ENCODE results near the gene DNAJC13. TPM values are rescaled to one million over a fixed set of nuclear protein-coding genes. Genes with fewer than 3 reads are reported as not detected.
A peak's percentile ranks its signal among the peaks of the same experiment; 100 is the strongest.

The DNAJC13 gene
- total and polyA plus RNA-seq, 2 donors: 9.9 to 21.0 TPM

DNA sequence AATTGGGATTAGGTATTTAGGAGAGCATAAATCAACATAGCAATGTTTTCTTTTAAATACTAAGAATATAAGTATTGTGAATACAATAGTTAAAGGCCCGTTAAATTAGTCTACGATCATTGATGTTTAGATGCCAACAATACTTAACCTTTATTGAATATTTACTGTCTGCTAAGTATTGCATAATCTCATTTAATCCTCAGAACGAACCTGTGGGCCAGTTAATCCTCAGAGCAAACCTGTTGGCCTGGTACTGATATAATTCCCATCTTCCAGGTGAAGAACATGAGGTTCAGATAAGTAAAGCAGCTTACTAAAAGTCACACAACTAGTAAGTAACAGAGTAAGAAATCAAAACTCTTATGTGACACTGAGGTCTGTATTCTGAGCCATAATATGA lies 122.4 kb downstream of the DNAJC13 start:
- H3K4me1 ChIP-seq (ENCODE audit: control insufficient read depth in 2 of 2, insufficient read depth in 2 of 2, low read length in 2 of 2): no peaks in the 10 kb centered on the region
- no peak for DNase-seq (ENCODE audit: low read depth in 6 of 9, low spot score in 9 of 9)
- no peaks in the 10 kb centered on the region for H3K9me3 ChIP-seq (ENCODE audit: control insufficient read depth in 2 of 2, insufficient read depth in 1 of 2, low read length in 1 of 2)
- peaks cover 5 to 18% of the 10 kb centered on the region in 2 donors for H3K36me3 ChIP-seq (ENCODE audit: control insufficient read depth in 2 of 2, insufficient read depth in 2 of 2, low read length in 1 of 2)
- 64% methylated on average over 3 of the region's 3 CpGs for WGBS
- no peaks in the 10 kb centered on the region for H3K27me3 ChIP-seq (ENCODE audit: control insufficient read depth in 2 of 2, insufficient read depth in 1 of 2, low read length in 1 of 2)
- no peak overlapping the region for H3K27ac ChIP-seq (ENCODE audit: low read depth in 1 of 2, low read length in 1 of 2)
- H3K4me3 ChIP-seq (ENCODE audit: low read length in 2 of 2): no peak overlapping the region

- Histone ChIP-seq H3K27ac (ENCODE audit: low read depth in 1 of 2, low read length in 1 of 2) (no peak overlapping the region), H3K9me3 (ENCODE audit: control insufficient read depth in 2 of 2, insufficient read depth in 1 of 2, low read length in 1 of 2) (no peaks in the 10 kb centered on the region), H3K4me1 (ENCODE audit: control insufficient read depth in 2 of 2, insufficient read depth in 2 of 2, low read length in 2 of 2) (no peaks in the 10 kb centered on the region), H3K27me3 (ENCODE audit: control insufficient read depth in 2 of 2, insufficient read depth in 1 of 2, low read length in 1 of 2) (no peaks in the 10 kb centered on the region), H3K4me3 (ENCODE audit: low read length in 2 of 2) (no peak overlapping the region), H3K36me3 (ENCODE audit: control insufficient read depth in 2 of 2, insufficient read depth in 2 of 2, low read length in 1 of 2) (peaks cover 5 to 15% of the 10 kb centered on the region in 2 donors)
- DNase-seq (ENCODE audit: low read depth in 6 of 9, low spot score in 9 of 9): no peak
- 50% methylated on average over 2 of the region's 2 CpGs for WGBS
Measured at GRCh38 chr3:132542577-132542976, 125.3 kb downstream of the DNAJC13 start.

DNA sequence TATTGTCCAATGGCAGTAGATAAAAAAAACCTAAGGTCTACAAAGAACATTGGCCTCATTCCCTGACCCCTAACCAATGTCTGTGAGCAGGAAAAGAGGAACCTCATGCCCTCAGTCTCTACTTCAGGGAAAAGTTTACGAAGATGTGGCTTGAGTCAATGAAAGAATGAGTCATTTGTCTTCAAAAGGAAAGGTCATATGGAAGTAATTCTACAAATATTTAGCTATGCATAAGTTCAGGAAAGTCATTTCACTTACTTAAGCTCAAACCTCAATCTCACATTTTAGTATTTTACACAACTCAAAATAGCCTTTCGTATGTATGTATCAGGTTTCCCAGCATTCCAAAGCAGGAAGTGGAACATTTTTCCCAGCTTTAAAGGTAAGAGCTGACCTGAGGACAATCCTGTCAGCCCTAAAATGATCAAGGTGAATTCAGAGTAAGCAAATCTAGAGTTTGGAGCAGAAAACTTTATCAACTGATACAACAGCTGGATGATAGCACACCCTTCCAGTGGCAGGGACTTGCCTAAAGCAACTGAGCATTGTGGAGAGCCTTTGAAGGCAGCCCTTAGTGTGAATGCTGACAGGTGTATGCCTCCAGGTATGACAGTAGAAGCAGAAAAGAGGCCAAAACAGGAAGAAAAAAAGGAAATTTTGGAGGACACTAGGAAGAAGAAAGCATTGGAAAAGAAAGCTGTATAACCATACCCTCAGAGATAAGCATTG lies 125.9 kb downstream of the DNAJC13 start:
- H3K27ac ChIP-seq (ENCODE audit: low read depth in 1 of 2, low read length in 1 of 2): no peak overlapping the region
- peaks cover 0 to 3% of the 10 kb centered on the region in 2 donors for H3K9me3 ChIP-seq (ENCODE audit: control insufficient read depth in 2 of 2, insufficient read depth in 1 of 2, low read length in 1 of 2)
- no peaks in the 10 kb centered on the region for H3K4me1 ChIP-seq (ENCODE audit: control insufficient read depth in 2 of 2, insufficient read depth in 2 of 2, low read length in 2 of 2)
- H3K27me3 ChIP-seq (ENCODE audit: control insufficient read depth in 2 of 2, insufficient read depth in 1 of 2, low read length in 1 of 2): no peaks in the 10 kb centered on the region
- WGBS: 93% methylated on average over 2 of the region's 2 CpGs
- DNase-seq (ENCODE audit: low read depth in 6 of 9, low spot score in 9 of 9): no peak
- peaks cover 5 to 12% of the 10 kb centered on the region in 2 donors for H3K36me3 ChIP-seq (ENCODE audit: control insufficient read depth in 2 of 2, insufficient read depth in 2 of 2, low read length in 1 of 2)
- no peak overlapping the region for H3K4me3 ChIP-seq (ENCODE audit: low read length in 2 of 2)

- Histone ChIP-seq H3K27ac (ENCODE audit: low read depth in 1 of 2, low read length in 1 of 2) (no peak overlapping the region), H3K36me3 (ENCODE audit: control insufficient read depth in 2 of 2, insufficient read depth in 2 of 2, low read length in 1 of 2) (peaks cover 5 to 11% of the 10 kb centered on the region in 2 donors), H3K4me3 (ENCODE audit: low read length in 2 of 2) (no peak overlapping the region), H3K27me3 (ENCODE audit: control insufficient read depth in 2 of 2, insufficient read depth in 1 of 2, low read length in 1 of 2) (no peaks in the 10 kb centered on the region), H3K9me3 (ENCODE audit: control insufficient read depth in 2 of 2, insufficient read depth in 1 of 2, low read length in 1 of 2) (peaks cover 0 to 3% of the 10 kb centered on the region in 2 donors), H3K4me1 (ENCODE audit: control insufficient read depth in 2 of 2, insufficient read depth in 2 of 2, low read length in 2 of 2) (no peaks in the 10 kb centered on the region)
- 96% methylated on average over 2 of the region's 2 CpGs for WGBS
- DNase-seq (ENCODE audit: low read depth in 6 of 9, low spot score in 9 of 9): no peak
Measured at GRCh38 chr3:132544130-132544529, 126.8 kb downstream of the DNAJC13 start.

DNA sequence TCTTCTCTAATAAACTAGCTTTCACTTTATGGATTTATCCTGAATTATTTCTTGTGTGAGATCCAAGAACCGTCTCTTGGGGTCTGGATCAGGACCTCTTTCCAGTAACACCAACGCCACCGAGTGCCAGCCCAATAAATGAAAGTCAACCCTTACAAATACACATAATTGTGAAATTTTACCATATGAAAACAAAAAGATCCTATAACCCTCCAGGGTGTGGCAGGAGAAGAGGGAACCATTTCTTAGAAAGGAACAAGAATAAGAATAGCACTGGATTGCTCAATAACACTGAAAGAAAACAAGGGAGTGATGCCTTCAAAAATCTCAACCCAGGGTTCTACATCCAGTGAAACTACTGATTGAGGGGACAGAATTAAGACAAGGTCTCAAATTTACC lies 128.2 kb downstream of the DNAJC13 start:
- Histone ChIP-seq H3K27me3 (ENCODE audit: control insufficient read depth in 2 of 2, insufficient read depth in 1 of 2, low read length in 1 of 2) (no peaks in the 10 kb centered on the region), H3K9me3 (ENCODE audit: control insufficient read depth in 2 of 2, insufficient read depth in 1 of 2, low read length in 1 of 2) (peaks cover 0 to 3% of the 10 kb centered on the region in 2 donors), H3K27ac (ENCODE audit: low read depth in 1 of 2, low read length in 1 of 2) (no peak overlapping the region), H3K4me1 (ENCODE audit: control insufficient read depth in 2 of 2, insufficient read depth in 2 of 2, low read length in 2 of 2) (no peaks in the 10 kb centered on the region), H3K36me3 (ENCODE audit: control insufficient read depth in 2 of 2, insufficient read depth in 2 of 2, low read length in 1 of 2) (peaks cover 0 to 4% of the 10 kb centered on the region in 2 donors), H3K4me3 (ENCODE audit: low read length in 2 of 2) (no peak overlapping the region)
- 94% methylated on average over 3 of the region's 3 CpGs for WGBS
- no peak for DNase-seq (ENCODE audit: low read depth in 6 of 9, low spot score in 9 of 9)

- WGBS: 99% methylated on average over 8 of the region's 8 CpGs
- Histone ChIP-seq H3K27ac (ENCODE audit: low read depth in 1 of 2, low read length in 1 of 2) (no peak overlapping the region), H3K36me3 (ENCODE audit: control insufficient read depth in 2 of 2, insufficient read depth in 2 of 2, low read length in 1 of 2) (no peaks in the 10 kb centered on the region), H3K4me1 (ENCODE audit: control insufficient read depth in 2 of 2, insufficient read depth in 2 of 2, low read length in 2 of 2) (peaks cover 0 to 6% of the 10 kb centered on the region in 2 donors), H3K27me3 (ENCODE audit: control insufficient read depth in 2 of 2, insufficient read depth in 1 of 2, low read length in 1 of 2) (no peaks in the 10 kb centered on the region), H3K4me3 (ENCODE audit: low read length in 2 of 2) (no peak overlapping the region), H3K9me3 (ENCODE audit: control insufficient read depth in 2 of 2, insufficient read depth in 1 of 2, low read length in 1 of 2) (peaks cover 0 to 3% of the 10 kb centered on the region in 2 donors)
- DNase-seq (ENCODE audit: low read depth in 6 of 9, low spot score in 9 of 9): no peak
Measured at GRCh38 chr3:132549169-132549568, 131.9 kb downstream of the DNAJC13 start.

- H3K4me3 ChIP-seq (ENCODE audit: low read length in 2 of 2): no peak overlapping the region
- peak in 1 of 9 donors; percentile 7 for DNase-seq (ENCODE audit: low read depth in 6 of 9, low spot score in 9 of 9)
- H3K27ac ChIP-seq (ENCODE audit: low read depth in 1 of 2, low read length in 1 of 2): peak overlapping the region in 1 of 2 donors; percentile 30
- peaks cover 0 to 6% of the 10 kb centered on the region in 2 donors for H3K4me1 ChIP-seq (ENCODE audit: control insufficient read depth in 2 of 2, insufficient read depth in 2 of 2, low read length in 2 of 2)
- peaks cover 0 to 3% of the 10 kb centered on the region in 2 donors for H3K9me3 ChIP-seq (ENCODE audit: control insufficient read depth in 2 of 2, insufficient read depth in 1 of 2, low read length in 1 of 2)
- no peaks in the 10 kb centered on the region for H3K36me3 ChIP-seq (ENCODE audit: control insufficient read depth in 2 of 2, insufficient read depth in 2 of 2, low read length in 1 of 2)
- no peaks in the 10 kb centered on the region for H3K27me3 ChIP-seq (ENCODE audit: control insufficient read depth in 2 of 2, insufficient read depth in 1 of 2, low read length in 1 of 2)
Measured at GRCh38 chr3:132549890-132550578, 132.7 kb downstream of the DNAJC13 start.

GRCh38 chr3:132550579-132551305 lies 133.4 kb downstream of the DNAJC13 start:
- H3K4me3 ChIP-seq (ENCODE audit: low read length in 2 of 2): no peak overlapping the region
- no peaks in the 10 kb centered on the region for H3K36me3 ChIP-seq (ENCODE audit: control insufficient read depth in 2 of 2, insufficient read depth in 2 of 2, low read length in 1 of 2)
- 38% methylated on average over 3 of the region's 3 CpGs for WGBS
- peaks cover 0 to 6% of the 10 kb centered on the region in 2 donors for H3K4me1 ChIP-seq (ENCODE audit: control insufficient read depth in 2 of 2, insufficient read depth in 2 of 2, low read length in 2 of 2)
- peak overlapping the region in 1 of 2 donors; percentile 30 for H3K27ac ChIP-seq (ENCODE audit: low read depth in 1 of 2, low read length in 1 of 2)
- peaks cover 0 to 3% of the 10 kb centered on the region in 2 donors for H3K9me3 ChIP-seq (ENCODE audit: control insufficient read depth in 2 of 2, insufficient read depth in 1 of 2, low read length in 1 of 2)
- H3K27me3 ChIP-seq (ENCODE audit: control insufficient read depth in 2 of 2, insufficient read depth in 1 of 2, low read length in 1 of 2): no peaks in the 10 kb centered on the region
- DNase-seq (ENCODE audit: low read depth in 6 of 9, low spot score in 9 of 9): no peak

GRCh38 chr3:132553826-132554225 lies 136.5 kb downstream of the DNAJC13 start:
- 96% methylated on average over 6 of the region's 6 CpGs for WGBS
- no peaks in the 10 kb centered on the region for H3K36me3 ChIP-seq (ENCODE audit: control insufficient read depth in 2 of 2, insufficient read depth in 2 of 2, low read length in 1 of 2)
- no peak for DNase-seq (ENCODE audit: low read depth in 6 of 9, low spot score in 9 of 9)
- no peak overlapping the region for H3K27ac ChIP-seq (ENCODE audit: low read depth in 1 of 2, low read length in 1 of 2)
- H3K27me3 ChIP-seq (ENCODE audit: control insufficient read depth in 2 of 2, insufficient read depth in 1 of 2, low read length in 1 of 2): no peaks in the 10 kb centered on the region
- peaks cover 0 to 6% of the 10 kb centered on the region in 2 donors for H3K4me1 ChIP-seq (ENCODE audit: control insufficient read depth in 2 of 2, insufficient read depth in 2 of 2, low read length in 2 of 2)
- no peaks in the 10 kb centered on the region for H3K9me3 ChIP-seq (ENCODE audit: control insufficient read depth in 2 of 2, insufficient read depth in 1 of 2, low read length in 1 of 2)
- no peak overlapping the region for H3K4me3 ChIP-seq (ENCODE audit: low read length in 2 of 2)
